Testis (tissue), 3 donors: ENCODE data around the gene ATP1B3. TPM values are rescaled to one million over a fixed set of nuclear protein-coding genes. Genes with fewer than 3 reads are reported as not detected.
"Not testable (repeated sequence)": the region's sequence is repeated elsewhere in the genome, so short reads cannot be mapped to it uniquely, and the experiment has no call there.

Source experiments
- DNase-seq: peaks from one replicate; pipeline ENCODE4 v3.0.0-alpha.2; 2019
- H3K27ac ChIP-seq, 2 donors: fragments of 200-600 bp; sonication (generic); one replicate each; pipeline ENCODE4 v1.5.1; 2019
- H3K27me3 ChIP-seq: fragments of 200-600 bp; sonication (generic); one replicate; pipeline ENCODE4 v1.5.1; 2019
- H3K36me3 ChIP-seq: fragments of 200-600 bp; sonication (generic); one replicate; pipeline ENCODE4 v1.5.1; 2017; ENCODE audit warnings: low read depth; ENCODE audit errors: missing control alignments
- H3K4me1 ChIP-seq: fragments of 200-600 bp; sonication (generic); one replicate; pipeline ENCODE4 v1.5.1; 2019
- H3K4me3 ChIP-seq, 2 donors: fragments of 200-600 bp; sonication (generic); one replicate each; pipeline ENCODE4 v1.5.1; 2017 to 2019
- H3K9me3 ChIP-seq: fragments of 200-600 bp; sonication (generic); one replicate; pipeline ENCODE4 v1.5.1; 2017
- CTCF ChIP-seq, 3 experiments: fragments of 450-650 bp in 2 of 3; fragments of 200-600 bp in 1 of 3; sonication (generic) in 1 of 3; IDR thresholded peaks; one replicate each; pipeline ENCODE4 v1.5.1; 2016 to 2019; ENCODE audit warnings: antibody characterized with exemption in 3 of 3, mild to moderate bottlenecking in 2 of 3, moderate library complexity in 1 of 3
- POLR2A ChIP-seq: fragments of 450-650 bp; IDR thresholded peaks from one replicate; pipeline ENCODE4 v1.6.1; 2017; ENCODE audit warnings: antibody characterized with exemption, mild to moderate bottlenecking, moderate library complexity
- WGBS, 2 donors: methylation state at CpG; one replicate each; pipeline ENCODE4 v1.1.5; 2018; 5-methylcytosine and 5-hydroxymethylcytosine counted together
- intact Hi-C: fragments of 100-400 bp; cut with DNase I; formaldehyde crosslinking; loops from one replicate; pipeline ENCODE4 v1.15.1; 2023; ENCODE audit warnings: low total_unique reads
- polyA plus RNA-seq: library from polyadenylated mRNA; stranded (reverse); fragments of 350-450 nt; fragmentation: Illumina TruSeq; extraction: RNeasy Lipid Tissue Mini Kit (QIAGEN cat#74804); gene quantifications from one replicate; pipeline ENCODE4 v1.2.3, GENCODE V29; 2014; ENCODE audit warnings: low read depth, low replicate concordance; ENCODE audit not compliant: insufficient read depth
- total RNA-seq, 2 donors: library from RNA; depleted of rRNA; stranded (reverse); fragments of >200 nt; gene quantifications; one replicate each; pipeline ENCODE4 v1.2.3, GENCODE V29; 2016

Gene ATP1B3
- total and polyA plus RNA-seq, 3 donors from 2014 or later: 47.1 to 147 (median 79.5) TPM

DNA sequence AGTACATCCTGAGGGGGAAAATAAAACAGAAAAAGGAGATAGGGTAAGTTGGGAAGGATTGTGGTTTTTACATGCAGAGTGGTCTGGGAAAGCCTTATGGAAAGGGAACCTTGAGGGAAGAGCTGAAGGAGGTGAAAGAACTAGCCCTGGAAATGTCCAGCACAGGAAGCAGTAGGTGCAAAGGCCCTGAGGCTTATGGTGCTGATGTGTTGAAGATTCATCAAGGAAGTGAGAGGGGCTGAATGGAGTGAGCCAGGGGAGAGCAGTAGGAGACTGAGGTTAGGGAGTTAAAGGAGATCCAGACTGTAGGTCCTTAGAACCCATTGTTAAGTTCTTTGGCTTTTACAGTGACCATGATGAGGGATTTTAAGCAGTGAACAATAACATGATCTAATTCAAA, 33.0 kb downstream of the ATP1B3 start:
- Histone ChIP-seq H3K4me3 (no peak overlapping the region), H3K27me3 (no peaks in the 10 kb centered on the region), H3K36me3 (no peaks in the 10 kb centered on the region), H3K27ac (no peak overlapping the region), H3K4me1 (no peaks in the 10 kb centered on the region), H3K9me3 (no peaks in the 10 kb centered on the region)
- no peak for TF ChIP-seq CTCF (IDR thresholded peaks at IDR 0.05)
- TF ChIP-seq POLR2A: no peak
- intact Hi-C loops: no loop called here
- DNase-seq: no peak

- H3K9me3 ChIP-seq, H3K4me1 ChIP-seq, intact Hi-C loops, H3K36me3 ChIP-seq, H3K4me3 ChIP-seq, H3K27me3 ChIP-seq, DNase-seq, H3K27ac ChIP-seq: not testable (repeated sequence)
- WGBS, 2 donors: 92 to 95% methylated on average over 4 of the region's 4 CpGs
These were observed 33.5 kb downstream of the ATP1B3 start for GRCh38 chr3:141909986-141910385.

GRCh38 chr3:141913150-141913811, 36.8 kb downstream of the ATP1B3 start:
- intact Hi-C loops: no loop called here
- 38 to 50% methylated on average over 1 of the region's 1 CpG for WGBS, 2 donors
- H3K4me1 ChIP-seq: no peaks in the 10 kb centered on the region
- no peaks in the 10 kb centered on the region for H3K27me3 ChIP-seq
- H3K9me3 ChIP-seq: no peaks in the 10 kb centered on the region
- no peak overlapping the region for H3K4me3 ChIP-seq
- H3K27ac ChIP-seq: no peak overlapping the region
- DNase-seq: peak; percentile 34
- H3K36me3 ChIP-seq: no peaks in the 10 kb centered on the region
- no peak for TF ChIP-seq POLR2A
- peak; percentile 29 to 42 (median 29) for TF ChIP-seq CTCF (IDR thresholded peaks at IDR 0.05)

DNA sequence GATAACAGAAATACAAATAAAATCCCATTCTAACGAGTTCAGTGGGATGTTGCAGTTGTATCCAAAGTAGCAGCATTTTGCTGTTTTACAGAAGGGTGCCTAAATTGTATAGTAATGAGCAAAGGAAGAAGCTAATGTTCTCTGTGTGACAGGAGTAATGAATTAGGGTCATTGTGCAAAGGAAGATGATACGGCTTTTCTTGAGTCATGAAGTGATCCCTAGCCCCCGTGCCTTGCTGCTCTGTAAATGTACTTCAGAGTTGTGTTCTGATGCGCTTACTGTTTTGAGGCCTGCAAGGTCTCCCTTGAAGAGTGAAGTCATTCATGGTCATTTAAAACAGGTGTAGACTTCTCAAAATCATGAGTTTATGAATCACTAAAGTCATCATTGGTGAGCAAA, 37.9 kb downstream of the ATP1B3 start:
- H3K36me3 ChIP-seq: no peaks in the 10 kb centered on the region
- no peak for TF ChIP-seq POLR2A
- TF ChIP-seq CTCF (IDR thresholded peaks at IDR 0.05): no peak
- no peak overlapping the region for H3K27ac ChIP-seq
- DNase-seq: no peak
- H3K4me3 ChIP-seq: no peak overlapping the region
- H3K4me1 ChIP-seq: no peaks in the 10 kb centered on the region
- no peaks in the 10 kb centered on the region for H3K27me3 ChIP-seq
- 85 to 88% methylated on average over 4 of the region's 4 CpGs for WGBS, 2 donors
- H3K9me3 ChIP-seq: no peaks in the 10 kb centered on the region
- intact Hi-C loops: no loop called here

- H3K36me3 ChIP-seq: no peaks in the 10 kb centered on the region
- intact Hi-C loops: no loop called here
- WGBS, 2 donors: 94 to 95% methylated on average over 5 of the region's 5 CpGs
These were observed 38.6 kb downstream of the ATP1B3 start for GRCh38 chr3:141915016-141915415.

More at GRCh38 chr3:141915016-141915415, 38.6 kb downstream of the ATP1B3 start:
- DNase-seq: no peak
- H3K27me3 ChIP-seq: no peaks in the 10 kb centered on the region
- no peaks in the 10 kb centered on the region for H3K4me1 ChIP-seq
- no peak for TF ChIP-seq CTCF (IDR thresholded peaks at IDR 0.05)
- TF ChIP-seq POLR2A: no peak
- H3K4me3 ChIP-seq: no peak overlapping the region
- H3K9me3 ChIP-seq: no peaks in the 10 kb centered on the region
- H3K27ac ChIP-seq: no peak overlapping the region
